Peyer's patch (tissue), 4 donors: Measurements from ENCODE around the gene FBLN7. TPM values are rescaled to one million over a fixed set of nuclear protein-coding genes. Genes with fewer than 3 reads are reported as not detected.

ENCODE experiments used
- DNase-seq, 3 donors: peaks; one replicate each; pipeline ENCODE4 v3.0.0-alpha.2; 2017 to 2019
- H3K27ac ChIP-seq, 4 donors: fragments of 200-600 bp; sonication (generic); one replicate each; pipeline ENCODE4 v1.5.1; 2016 to 2019
- H3K27me3 ChIP-seq, 2 donors: fragments of 200-600 bp; sonication (generic); one replicate each; pipeline ENCODE4 v1.5.1; 2019
- H3K36me3 ChIP-seq, 3 donors: fragments of 200-600 bp; sonication (generic); one replicate each; pipeline ENCODE4 v1.5.1; 2016 to 2019
- H3K4me1 ChIP-seq, 4 donors: fragments of 200-600 bp; sonication (generic); one replicate each; pipeline ENCODE4 v1.5.1; 2016 to 2019
- H3K4me3 ChIP-seq, 4 donors: fragments of 200-600 bp; sonication (generic); 1 replicate in 3 of 4; 2 replicates in 1 of 4; pipeline ENCODE4 v1.5.1; 2016 to 2019; ENCODE audit warnings: mild to moderate bottlenecking in 1 of 4
- H3K9me3 ChIP-seq, 4 donors: fragments of 200-600 bp; sonication (generic); one replicate each; pipeline ENCODE4 v1.5.1; 2016 to 2019; ENCODE audit warnings: mild to moderate bottlenecking in 1 of 4
- POLR2A ChIP-seq, 2 donors: fragments of 450-650 bp; IDR thresholded peaks; one replicate each; pipeline ENCODE4 v1.5.1; 2017; ENCODE audit warnings: antibody characterized with exemption in 2 of 2, mild to moderate bottlenecking in 2 of 2, moderate library complexity in 2 of 2
- total RNA-seq, 4 donors: library from RNA; depleted of rRNA; stranded (reverse); fragments of >200 nt; gene quantifications; one replicate each; pipeline ENCODE4 v1.1.0, GENCODE V29; 2016
- TF ChIP-seq, protein P1 (sequence below), 6 experiments: fragments of 450-650 bp in 4 of 6; fragments of 200-600 bp in 2 of 6; sonication (generic) in 1 of 6; IDR thresholded peaks; one replicate each; pipeline ENCODE4 v1.5.1; 2017 to 2019; ENCODE audit warnings: antibody characterized with exemption in 6 of 6, mild to moderate bottlenecking in 3 of 6, moderate library complexity in 1 of 6

The FBLN7 gene
- total RNA-seq, 4 donors from 2014 or later, result 1.5 to 7.4 (median 1.9) TPM; not detected in 1

DNA sequence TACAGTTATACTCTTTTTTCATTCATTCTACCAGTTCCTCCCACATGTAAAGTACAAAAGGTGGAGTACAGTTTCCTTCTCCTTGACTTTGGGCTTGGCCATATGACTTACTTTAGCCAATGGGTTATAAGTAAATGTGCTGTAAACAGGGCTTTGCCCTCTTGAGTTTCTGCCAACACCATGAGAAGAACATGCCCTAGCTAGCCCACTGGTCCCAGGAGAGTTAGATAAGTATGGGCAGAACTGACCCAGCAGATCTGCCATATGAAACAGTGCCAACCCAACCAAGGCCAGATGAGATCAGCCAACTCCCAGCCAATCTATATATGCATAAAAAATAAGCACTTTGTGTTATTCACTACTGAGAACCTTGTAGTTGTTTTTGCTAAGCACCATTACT, 91.2 kb downstream of the FBLN7 start:
- Histone ChIP-seq H3K27ac (no peak overlapping the region), H3K36me3 (peaks cover 0 to 22% (median 0%) of the 10 kb centered on the region in 3 donors), H3K27me3 (no peaks in the 10 kb centered on the region), H3K4me1 (no peaks in the 10 kb centered on the region), H3K4me3 (no peak overlapping the region), H3K9me3 (no peaks in the 10 kb centered on the region)
- DNase-seq, result no peak
- TF ChIP-seq, protein P1, sequence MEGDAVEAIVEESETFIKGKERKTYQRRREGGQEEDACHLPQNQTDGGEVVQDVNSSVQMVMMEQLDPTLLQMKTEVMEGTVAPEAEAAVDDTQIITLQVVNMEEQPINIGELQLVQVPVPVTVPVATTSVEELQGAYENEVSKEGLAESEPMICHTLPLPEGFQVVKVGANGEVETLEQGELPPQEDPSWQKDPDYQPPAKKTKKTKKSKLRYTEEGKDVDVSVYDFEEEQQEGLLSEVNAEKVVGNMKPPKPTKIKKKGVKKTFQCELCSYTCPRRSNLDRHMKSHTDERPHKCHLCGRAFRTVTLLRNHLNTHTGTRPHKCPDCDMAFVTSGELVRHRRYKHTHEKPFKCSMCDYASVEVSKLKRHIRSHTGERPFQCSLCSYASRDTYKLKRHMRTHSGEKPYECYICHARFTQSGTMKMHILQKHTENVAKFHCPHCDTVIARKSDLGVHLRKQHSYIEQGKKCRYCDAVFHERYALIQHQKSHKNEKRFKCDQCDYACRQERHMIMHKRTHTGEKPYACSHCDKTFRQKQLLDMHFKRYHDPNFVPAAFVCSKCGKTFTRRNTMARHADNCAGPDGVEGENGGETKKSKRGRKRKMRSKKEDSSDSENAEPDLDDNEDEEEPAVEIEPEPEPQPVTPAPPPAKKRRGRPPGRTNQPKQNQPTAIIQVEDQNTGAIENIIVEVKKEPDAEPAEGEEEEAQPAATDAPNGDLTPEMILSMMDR (IDR thresholded peaks at IDR 0.05), result no peak
- TF ChIP-seq POLR2A (IDR thresholded peaks at IDR 0.05), result no peak

DNA sequence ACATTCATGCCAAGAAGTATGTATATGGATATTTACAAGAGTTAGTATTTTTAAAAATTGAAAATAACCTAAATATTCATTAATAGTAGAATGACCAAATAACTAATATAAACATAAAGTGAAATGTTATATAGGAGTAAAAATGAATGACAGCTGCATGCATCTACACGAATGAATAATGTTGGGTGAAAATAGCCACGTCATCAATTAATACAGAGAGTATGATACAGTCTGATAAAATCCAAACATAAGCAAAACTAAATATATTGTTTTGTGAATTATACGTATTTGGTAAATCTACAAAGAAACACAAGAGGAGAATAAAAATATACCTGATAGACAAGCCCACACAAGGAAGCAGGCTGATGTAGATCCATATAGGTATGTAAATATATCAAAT, 92.2 kb downstream of the FBLN7 start:
- H3K27ac ChIP-seq, result no peak overlapping the region
- no peaks in the 10 kb centered on the region for H3K9me3 ChIP-seq
- DNase-seq, result no peak
- H3K4me3 ChIP-seq, result no peak overlapping the region
- peaks cover 0 to 26% (median 0%) of the 10 kb centered on the region in 3 donors for H3K36me3 ChIP-seq
- TF ChIP-seq POLR2A (IDR thresholded peaks at IDR 0.05), result no peak
- TF ChIP-seq, protein P1 (IDR thresholded peaks at IDR 0.05), result no peak
- no peaks in the 10 kb centered on the region for H3K27me3 ChIP-seq
- H3K4me1 ChIP-seq, result no peaks in the 10 kb centered on the region

Other genes with a start within 250 kb of the FBLN7 start
- 10 to 100 TPM in 2 of 4 donors, 1 to 10 TPM in 2; 8.6 to 56.9 (median 18.5) TPM for gene MERTK, start 239.8 kb upstream of the FBLN7 start, total RNA-seq
- 10 to 100 TPM; 22.3 to 85.6 (median 48.6) TPM for gene TMEM87B, start 83.1 kb upstream of the FBLN7 start, total RNA-seq
- 10 to 100 TPM; 21.9 to 92.4 (median 31.2) TPM for gene ZC3H8, start 116.7 kb downstream of the FBLN7 start, total RNA-seq
- 10 to 100 TPM in 1 of 4 donors, 1 to 10 TPM in 3; 5.0 to 19.8 (median 7.3) TPM for gene ZC3H6, start 137.2 kb downstream of the FBLN7 start, total RNA-seq